ENCODE results near the gene IL1RN. TPM values are rescaled to one million over a fixed set of nuclear protein-coding genes. Genes with fewer than 3 reads are reported as not detected.

Gene IL1RN
- total RNA-seq, 2 experiments from 2014 or later, result 1.8 TPM

DNA sequence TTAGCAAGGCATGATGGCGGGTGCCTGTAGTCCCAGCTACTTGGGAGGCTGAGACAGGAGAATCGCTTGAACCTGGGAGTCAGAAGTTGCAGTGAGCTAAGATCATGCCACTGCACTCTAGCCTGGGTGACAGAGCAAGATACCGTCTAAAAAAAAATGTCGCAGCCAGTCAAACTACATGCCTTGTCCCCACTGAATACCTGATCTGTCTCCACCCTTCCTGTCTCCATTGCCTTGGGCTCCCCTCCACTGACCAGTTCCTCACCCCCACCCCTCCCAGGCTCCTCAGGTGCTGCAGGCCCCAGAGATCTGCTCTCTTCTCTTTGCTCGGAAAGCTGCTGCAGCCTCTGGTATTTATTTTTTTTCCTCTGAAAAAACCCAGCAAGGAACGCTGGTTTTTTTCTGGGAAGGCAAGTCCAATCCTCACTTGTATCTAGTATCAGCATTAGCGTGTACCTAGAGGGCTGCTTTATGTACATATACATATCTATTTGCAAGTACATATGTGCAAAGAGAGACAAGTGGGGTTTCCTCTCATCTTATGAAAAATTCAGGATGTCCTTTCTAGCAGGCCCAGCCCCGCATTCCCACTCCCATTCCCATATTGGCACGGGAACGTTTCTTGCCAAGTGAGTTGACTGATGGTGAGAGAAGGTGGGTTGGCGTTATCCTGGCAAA is 50.8 kb downstream of the IL1RN start:
- Mint-ChIP-seq H3K4me1 (peaks cover 78% of the 10 kb centered on the region), H3K4me3 (peak overlapping the region; percentile 89), H3K36me3 (peaks cover 74% of the 10 kb centered on the region), H3K9me3 (ENCODE audit: low read depth) (no peaks in the 10 kb centered on the region), H3K27ac (peak overlapping the region; percentile 87), H3K27me3 (peaks cover 3% of the 10 kb centered on the region)
- CTCF ChIA-PET, result interaction anchor here (1.1 to 12.6 kb wide), 4 partner anchors 16 to 212 kb away, joined by 3 to 177 read pairs (median 55); no protein-coding TSS in a partner anchor
- DNase-seq, result no peak
- ATAC-seq, result no peak

GRCh38 chr2:113178891-113179290 is 51.5 kb downstream of the IL1RN start:
- H3K27me3 Mint-ChIP-seq, result peaks cover 3% of the 10 kb centered on the region
- peaks cover 78% of the 10 kb centered on the region for H3K36me3 Mint-ChIP-seq
- H3K4me1 Mint-ChIP-seq, result peaks cover 79% of the 10 kb centered on the region
- CTCF ChIA-PET, result interaction anchor here (1.1 to 12.6 kb wide), 4 partner anchors 15 to 211 kb away, joined by 3 to 177 read pairs (median 55); no protein-coding TSS in a partner anchor
- H3K27ac Mint-ChIP-seq, result peak overlapping the region; percentile 87
- peak overlapping the region; percentile 89 for H3K4me3 Mint-ChIP-seq
- ATAC-seq (no peak), DNase-seq (peak; percentile 81)
- no peaks in the 10 kb centered on the region for H3K9me3 Mint-ChIP-seq (ENCODE audit: low read depth)

DNA sequence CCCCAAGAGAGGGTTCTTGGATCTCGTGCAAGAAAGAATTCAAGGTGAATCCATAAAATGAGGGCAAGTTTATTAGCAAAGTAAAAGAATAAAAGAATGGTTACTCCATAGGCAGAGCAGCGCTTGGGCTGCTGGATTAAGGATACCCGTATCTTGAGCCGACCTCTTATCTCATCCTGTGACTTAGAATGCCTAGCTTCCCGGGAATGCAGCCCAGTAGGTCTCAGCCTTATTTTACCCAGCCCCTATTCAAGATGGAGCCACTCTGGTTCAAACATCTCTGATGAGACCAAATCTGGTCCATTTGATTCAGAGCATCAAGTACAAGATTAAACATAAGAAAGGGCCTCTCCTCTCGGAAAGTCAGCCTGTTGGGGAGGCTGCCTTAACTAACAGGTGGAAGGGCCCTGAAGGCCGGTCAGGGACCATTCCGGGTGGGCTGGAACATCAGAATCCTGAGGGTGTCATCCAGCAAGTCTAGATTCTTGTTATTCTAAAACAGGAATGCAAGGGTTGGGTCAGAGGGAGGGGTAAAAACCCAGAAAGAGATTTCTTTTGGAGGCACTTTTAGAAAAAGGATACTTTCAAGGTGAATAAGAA is 52.1 kb downstream of the IL1RN start:
- peaks cover 3% of the 10 kb centered on the region for H3K27me3 Mint-ChIP-seq
- DNase-seq, result no peak
- peak overlapping the region; percentile 87 for H3K27ac Mint-ChIP-seq
- H3K4me3 Mint-ChIP-seq, result peak overlapping the region; percentile 89
- H3K36me3 Mint-ChIP-seq, result peaks cover 75% of the 10 kb centered on the region
- ATAC-seq, result no peak
- no peaks in the 10 kb centered on the region for H3K9me3 Mint-ChIP-seq (ENCODE audit: low read depth)
- H3K4me1 Mint-ChIP-seq, result peaks cover 81% of the 10 kb centered on the region
- CTCF ChIA-PET, result interaction anchor here (0.8 to 12.6 kb wide), 7 partner anchors 13 to 277 kb away, joined by 3 to 177 read pairs (median 10); no protein-coding TSS in a partner anchor

- peak overlapping the region; percentile 89 for H3K4me3 Mint-ChIP-seq
- DNase-seq, result no peak
- H3K36me3 Mint-ChIP-seq, result peaks cover 71% of the 10 kb centered on the region
- peaks cover 87% of the 10 kb centered on the region for H3K4me1 Mint-ChIP-seq
- no peak for ATAC-seq
- H3K27ac Mint-ChIP-seq, result peak overlapping the region; percentile 87
- CTCF ChIA-PET, result interaction anchor here (0.8 to 12.6 kb wide), 15 partner anchors 7 to 278 kb away, joined by 3 to 177 read pairs (median 5); partner anchors contain the start of gene PSD4
- no peaks in the 10 kb centered on the region for H3K27me3 Mint-ChIP-seq
- no peaks in the 10 kb centered on the region for H3K9me3 Mint-ChIP-seq (ENCODE audit: low read depth)
Observed at GRCh38 chr2:113180131-113180946, 52.9 kb downstream of the IL1RN start.

GRCh38 chr2:113181258-113182051 is 54.1 kb downstream of the IL1RN start:
- Mint-ChIP-seq H3K27me3 (no peaks in the 10 kb centered on the region), H3K27ac (peak overlapping the region; percentile 87), H3K4me1 (peaks cover 93% of the 10 kb centered on the region), H3K9me3 (ENCODE audit: low read depth) (no peaks in the 10 kb centered on the region), H3K4me3 (peak overlapping the region; percentile 89), H3K36me3 (peaks cover 69% of the 10 kb centered on the region)
- no peak for DNase-seq
- ATAC-seq, result peak; percentile 25
- CTCF ChIA-PET, result interaction anchor here (0.6 to 12.6 kb wide), 17 partner anchors 9 to 100 kb away, joined by 3 to 177 read pairs (median 4); partner anchors contain the start of gene PSD4

DNA sequence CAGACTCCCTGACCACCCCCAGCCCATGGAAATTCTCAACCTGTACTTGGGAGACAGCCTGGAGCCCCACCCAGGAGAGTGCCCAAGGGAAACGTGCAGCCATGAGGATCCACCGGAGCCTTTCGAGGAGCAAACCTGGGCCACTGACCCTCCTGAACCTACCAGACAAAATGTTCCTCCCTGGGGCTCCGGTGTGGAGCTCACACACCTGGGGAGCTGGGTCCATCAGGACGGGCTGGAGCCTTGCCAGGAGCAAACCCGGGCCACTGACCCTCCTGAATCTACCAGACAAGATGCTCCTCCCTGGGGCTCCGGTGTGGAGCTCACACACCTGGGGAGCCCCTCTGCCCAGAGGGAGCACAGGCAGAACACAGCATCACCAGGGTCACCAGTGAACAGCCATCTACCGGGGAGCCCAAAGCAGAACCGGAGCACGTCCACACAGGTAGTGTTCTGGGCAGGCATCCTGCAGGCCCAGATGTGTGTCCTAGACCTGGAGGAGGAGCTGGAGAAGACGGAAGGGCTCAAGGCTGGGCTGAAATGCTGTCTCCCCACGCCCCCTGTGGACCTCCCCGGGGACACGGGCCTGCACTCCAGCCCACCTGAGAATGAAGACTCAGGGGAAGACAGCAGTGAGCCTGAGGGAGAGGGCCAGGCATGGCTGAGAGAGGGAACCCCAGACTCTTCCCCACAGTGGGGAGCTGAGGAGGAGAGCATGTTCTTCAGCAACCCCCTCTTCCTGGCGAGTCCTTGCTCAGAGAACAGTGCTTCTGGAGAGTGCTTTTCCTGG is 55.3 kb downstream of the IL1RN start:
- Mint-ChIP-seq H3K27me3 (no peaks in the 10 kb centered on the region), H3K4me1 (peaks cover 91% of the 10 kb centered on the region), H3K9me3 (ENCODE audit: low read depth) (no peaks in the 10 kb centered on the region), H3K27ac (peak overlapping the region; percentile 4), H3K36me3 (peaks cover 62% of the 10 kb centered on the region), H3K4me3 (no peak overlapping the region)
- CTCF ChIA-PET, result interaction anchor here (0.9 to 12.6 kb wide), 5 partner anchors 10 to 103 kb away, joined by 4 to 177 read pairs (median 19); partner anchors contain the start of gene PSD4
- ATAC-seq (no peak), DNase-seq (no peak)

- Mint-ChIP-seq H3K27me3 (no peaks in the 10 kb centered on the region), H3K4me3 (no peak overlapping the region), H3K27ac (peak overlapping the region; percentile 6), H3K9me3 (ENCODE audit: low read depth) (no peaks in the 10 kb centered on the region), H3K4me1 (peaks cover 90% of the 10 kb centered on the region), H3K36me3 (peaks cover 61% of the 10 kb centered on the region)
- ATAC-seq, result no peak
- DNase-seq, result no peak
- CTCF ChIA-PET, result interaction anchor here (0.9 to 12.6 kb wide), 5 partner anchors 10 to 103 kb away, joined by 4 to 177 read pairs (median 19); partner anchors contain the start of gene PSD4
Observed at GRCh38 chr2:113183264-113183663, 55.9 kb downstream of the IL1RN start.

Other genes starting within 250 kb of the IL1RN start
- gene IL37, start 216.4 kb upstream of the IL1RN start, total RNA-seq, result not detected
- gene IL36G, start 149.6 kb upstream of the IL1RN start, total RNA-seq, result not detected
- gene IL36A, start 122.1 kb upstream of the IL1RN start, total RNA-seq, result under 1 TPM in 1 of 2 experiments, not detected in 1; 0.42 TPM
- not detected for gene IL36B, start 74.7 kb upstream of the IL1RN start, total RNA-seq
- not detected for gene IL36RN, start 68.4 kb upstream of the IL1RN start, total RNA-seq
- gene IL1F10, start 59.6 kb upstream of the IL1RN start, total RNA-seq, result not detected
- gene PSD4, start 46.4 kb downstream of the IL1RN start, total RNA-seq, result 100 to 1,000 TPM; 314 to 388 TPM
- 1 to 10 TPM; 1.6 to 2.1 TPM for gene PAX8, start 151.3 kb downstream of the IL1RN start, total RNA-seq

All from activated CD8-positive, alpha-beta memory T cell treated with anti-CD3 and anti-CD28 coated beads, Interleukin-2, amount 10 ng/mL, durations not matched to agents 7 days and 5 days (primary cell).